Suppressor macrophage treated with lipopolysaccharide for 4 hours (primary cell): ENCODE results near the gene SAMM50.
A peak's percentile ranks its signal among the peaks of the same experiment; 100 is the strongest.
"Not testable (repeated sequence)": the region's sequence is repeated elsewhere in the genome, so short reads cannot be mapped to it uniquely, and the experiment has no call there.

Experiments
- DNase-seq: peaks from one replicate; pipeline ENCODE4 v3.0.0-alpha.2; 2020

Gene SAMM50

DNA sequence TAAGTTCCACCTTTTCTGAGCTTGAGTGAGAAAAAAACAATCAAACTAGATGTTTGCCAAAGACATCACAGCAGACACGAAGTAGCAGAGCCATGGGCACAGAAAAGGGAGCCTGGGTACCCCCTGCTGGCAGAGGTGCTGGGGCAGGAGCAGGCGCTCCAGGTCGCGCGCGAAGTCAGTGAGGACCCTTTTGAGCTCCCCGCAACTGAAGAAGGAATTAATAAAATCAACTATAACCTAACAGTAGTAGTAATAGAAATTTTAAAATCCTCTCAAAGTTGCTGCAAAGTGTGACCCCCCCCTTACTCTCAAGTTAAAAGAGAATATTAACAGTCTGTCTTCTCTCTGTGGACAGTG is 48.8 kb downstream of the SAMM50 start:
- no peak for DNase-seq

DNA sequence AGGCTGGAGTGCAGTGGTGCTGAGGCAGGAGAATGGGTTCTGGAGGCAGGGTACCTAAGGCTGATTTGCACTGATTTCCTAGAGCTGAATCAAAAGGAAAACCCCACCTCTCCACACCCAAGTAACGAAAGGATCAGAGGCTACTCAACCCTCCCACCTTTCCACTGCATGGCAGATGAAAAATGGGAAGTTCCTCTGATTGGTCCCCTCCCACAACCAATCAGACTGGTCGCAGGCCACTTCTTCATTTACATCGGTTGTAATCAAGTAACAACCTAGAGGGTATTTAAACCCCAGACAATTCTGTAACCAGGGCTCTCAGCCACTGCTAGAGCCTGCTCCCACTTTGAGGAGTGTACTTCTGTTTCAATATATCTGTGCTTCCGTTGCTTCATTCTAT is 50.3 kb downstream of the SAMM50 start:
- peak; percentile 41 for DNase-seq

- peak; percentile 73 for DNase-seq
These were observed 56.9 kb downstream of the SAMM50 start for GRCh38 chr22:44012162-44012561.

GRCh38 chr22:44012591-44012990 is 57.3 kb downstream of the SAMM50 start:
- peak; percentile 21 for DNase-seq

DNA sequence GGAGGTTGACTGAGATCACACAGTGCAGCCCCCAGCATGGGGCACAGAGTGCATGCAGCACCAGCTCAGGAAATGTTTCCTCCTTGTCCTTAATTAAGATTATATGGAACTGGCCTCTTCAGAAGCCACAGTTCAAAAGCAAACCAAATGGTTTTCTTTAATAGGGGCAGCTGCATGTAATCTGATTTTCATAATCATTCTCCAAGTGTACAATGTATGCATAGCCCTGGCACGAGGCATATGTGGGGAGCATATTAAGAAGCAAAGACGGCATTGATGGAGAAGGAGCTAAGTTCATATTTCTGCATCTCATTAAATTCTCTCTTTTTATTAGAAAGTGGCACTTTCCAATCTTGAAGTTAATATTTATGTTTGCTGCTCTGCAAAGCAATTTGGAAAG is 59.0 kb downstream of the SAMM50 start:
- no peak for DNase-seq

- DNase-seq: not testable (repeated sequence)
These were observed 61.3 kb downstream of the SAMM50 start for GRCh38 chr22:44016586-44016985.

DNA sequence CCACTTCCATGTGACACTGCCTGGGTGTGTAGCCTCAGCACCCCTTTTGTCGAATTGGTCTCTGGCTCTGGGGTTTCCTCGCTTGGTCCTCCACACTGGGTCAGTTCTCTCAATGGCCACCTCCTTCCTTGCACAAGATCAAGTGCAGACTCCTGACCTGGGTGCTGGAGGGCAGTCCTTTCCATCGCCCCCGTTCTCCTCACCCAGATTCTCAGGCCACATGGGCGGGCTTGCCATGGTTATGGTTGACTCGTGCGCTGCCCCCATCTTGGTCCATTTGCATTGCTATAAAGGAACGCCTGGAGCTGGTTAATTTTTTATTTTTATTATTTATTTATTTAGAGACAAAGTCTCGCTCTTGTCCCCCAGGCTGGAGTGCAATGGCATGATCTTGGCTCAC is 63.4 kb downstream of the SAMM50 start:
- DNase-seq: no peak

DNA sequence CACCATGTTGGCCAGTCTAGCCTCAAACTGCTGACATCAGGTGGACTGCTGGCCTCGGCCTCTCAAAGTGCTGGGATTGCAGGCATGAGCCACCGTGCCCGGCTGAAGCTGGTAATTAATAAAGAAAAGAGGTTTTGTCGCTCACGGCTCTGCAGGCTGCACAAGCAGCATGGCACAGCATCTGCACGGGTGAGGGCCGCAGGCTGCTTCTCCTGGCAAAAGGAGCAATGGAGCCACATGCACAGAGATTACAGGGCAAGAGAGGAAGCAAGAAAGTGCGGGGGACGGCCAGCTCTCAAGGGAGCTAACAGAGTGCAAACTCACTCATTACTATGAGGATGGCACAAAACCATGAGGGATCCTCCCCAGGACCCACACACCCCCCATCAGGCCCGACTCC is 64.2 kb downstream of the SAMM50 start:
- DNase-seq: no peak

DNA sequence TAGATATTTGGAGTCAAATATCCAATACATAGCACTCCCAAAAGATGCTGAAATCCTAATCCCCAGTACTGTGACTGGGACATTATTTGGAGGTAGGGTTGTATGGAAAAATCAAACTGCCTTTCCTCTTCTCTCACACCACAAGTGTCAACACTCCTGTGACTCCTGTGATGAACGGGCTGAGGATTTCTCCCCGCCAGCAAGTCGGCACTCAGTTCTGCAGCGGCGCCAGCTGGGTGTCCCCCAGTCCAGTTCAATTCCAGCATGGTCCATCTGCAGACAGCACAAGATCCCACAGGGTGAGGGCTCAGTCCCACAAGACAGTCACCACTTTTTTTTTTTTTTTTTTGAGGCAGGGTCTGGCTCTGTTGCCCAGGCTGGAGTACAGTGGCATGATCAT is 64.6 kb downstream of the SAMM50 start:
- DNase-seq: no peak

DNA sequence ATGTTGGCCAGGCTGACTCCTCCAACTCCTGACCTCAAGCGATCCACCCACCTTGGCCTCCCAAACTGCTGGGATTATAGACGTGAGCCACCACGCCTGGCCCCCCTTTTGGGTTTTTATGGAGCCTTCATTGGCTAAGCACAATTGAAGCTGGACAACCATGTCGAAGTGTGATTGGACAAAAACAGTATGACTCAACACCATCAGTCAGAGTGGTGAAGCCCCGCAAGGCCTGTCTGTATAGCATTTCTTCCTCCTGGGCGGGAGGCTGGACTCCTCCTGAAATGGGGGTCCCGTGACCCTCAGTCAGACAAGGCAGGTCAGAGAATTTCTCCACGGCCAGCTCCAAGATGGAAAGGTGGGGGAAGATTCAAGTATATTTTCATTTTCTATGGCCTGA is 65.7 kb downstream of the SAMM50 start:
- DNase-seq: no peak

- peak; percentile 67 for DNase-seq
These were observed 68.4 kb downstream of the SAMM50 start for GRCh38 chr22:44023404-44024287.

GRCh38 chr22:44024288-44024921 is 69.2 kb downstream of the SAMM50 start, which contains the start of gene PARVB:
TSS of gene PARVB (plus strand) at chr22:44024302. CDS start at chr22:44024340, 38 bp downstream.
- peak; percentile 59 for DNase-seq

- peak; percentile 92 for DNase-seq
These were observed 70.2 kb downstream of the SAMM50 start for GRCh38 chr22:44025171-44026065.

- DNase-seq: no peak
These were observed 70.9 kb downstream of the SAMM50 start for GRCh38 chr22:44026066-44026629.

- DNase-seq: peak; percentile 97
These were observed 71.6 kb downstream of the SAMM50 start for GRCh38 chr22:44026630-44027511.

- DNase-seq: no peak
These were observed 72.8 kb downstream of the SAMM50 start for GRCh38 chr22:44028091-44028490.

GRCh38 chr22:44029069-44029468 is 73.8 kb downstream of the SAMM50 start:
- DNase-seq: no peak

GRCh38 chr22:44030051-44030701 is 74.9 kb downstream of the SAMM50 start:
- DNase-seq: no peak

GRCh38 chr22:44030702-44031082 is 75.5 kb downstream of the SAMM50 start:
- DNase-seq: no peak

DNA sequence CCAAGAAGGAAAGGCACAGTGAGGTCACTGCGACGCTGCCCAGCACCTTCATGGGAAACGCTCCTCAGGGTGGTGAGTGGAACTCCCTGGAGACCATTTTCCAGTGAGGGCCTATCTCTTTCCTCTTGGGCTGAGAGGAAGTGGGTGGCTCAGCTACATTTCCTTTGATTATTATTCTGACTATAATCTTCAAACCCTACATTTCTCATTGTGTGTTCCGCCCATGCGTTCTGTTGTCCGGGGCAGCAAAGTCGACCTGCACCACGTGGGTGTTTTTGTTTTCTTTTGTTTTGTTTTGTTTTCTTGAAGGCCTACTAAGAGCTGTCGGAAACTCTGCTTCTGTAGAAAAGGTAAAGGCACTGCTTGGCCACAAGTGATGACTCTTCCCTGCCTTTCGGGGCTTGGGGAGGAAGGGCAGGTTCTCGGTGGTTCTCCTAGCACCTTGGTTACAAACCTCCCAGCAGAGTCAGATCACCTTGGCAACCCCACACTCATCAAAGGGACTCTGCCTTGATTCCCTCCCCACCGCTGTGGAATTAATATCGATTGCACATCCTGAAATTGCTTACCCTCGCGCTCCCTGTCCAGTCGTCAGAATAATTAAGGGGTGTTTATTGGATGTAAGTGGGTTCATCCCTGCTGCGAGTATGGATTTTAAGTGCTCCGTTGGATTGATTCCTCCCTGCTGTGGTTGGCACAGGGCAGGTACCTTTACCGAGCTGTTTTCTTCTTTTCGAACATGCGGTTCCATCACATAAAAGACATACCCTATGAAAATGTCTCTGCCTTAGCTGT is 76.1 kb downstream of the SAMM50 start:
- no peak for DNase-seq
